Liver (tissue), 9 donors: Measurements from ENCODE around the gene RIT1. TPM values are rescaled to one million over a fixed set of nuclear protein-coding genes. Genes with fewer than 3 reads are reported as not detected.

Experiments
- DNase-seq: peaks from one replicate; pipeline ENCODE4 v3.0.0-alpha.2; 2017; ENCODE audit warnings: low spot score
- H3K27ac ChIP-seq, 2 donors: one replicate each; pipeline ENCODE4 v1.7.0; 2013; ENCODE audit warnings: inconsistent platforms in 2 of 2, low read length in 2 of 2, control low read depth in 1 of 2, low read depth in 1 of 2, mild to moderate bottlenecking in 1 of 2
- H3K27me3 ChIP-seq, 4 donors: one replicate each; pipeline versions ENCODE4 v1.6.1 to v1.7.0; 2013; ENCODE audit warnings: low read length in 3 of 4, inconsistent platforms in 1 of 4, mild to moderate bottlenecking in 1 of 4, moderate library complexity in 1 of 4; ENCODE audit not compliant: control insufficient read depth in 4 of 4, insufficient read depth in 4 of 4
- H3K36me3 ChIP-seq, 4 donors: one replicate each; pipeline versions ENCODE4 v1.6.1 to v1.7.0; 2013; ENCODE audit warnings: low read length in 3 of 4, mild to moderate bottlenecking in 3 of 4, low read depth in 1 of 4, moderate library complexity in 1 of 4; ENCODE audit not compliant: control insufficient read depth in 4 of 4, insufficient read depth in 3 of 4
- H3K4me1 ChIP-seq, 4 donors: one replicate each; pipeline versions ENCODE4 v1.6.1 to v1.7.0; 2013; ENCODE audit warnings: low read length in 3 of 4, mild to moderate bottlenecking in 3 of 4, moderate library complexity in 1 of 4; ENCODE audit not compliant: control insufficient read depth in 4 of 4, insufficient read depth in 4 of 4
- H3K4me3 ChIP-seq, 3 donors: one replicate each; pipeline versions ENCODE4 v1.6.1 to v1.7.0; 2013; ENCODE audit warnings: low read length in 3 of 3, control low read depth in 1 of 3, low read depth in 1 of 3, mild to moderate bottlenecking in 1 of 3
- H3K9ac ChIP-seq, 2 donors: one replicate each; pipeline ENCODE4 v1.7.0; 2013; ENCODE audit warnings: low read length in 2 of 2, mild to moderate bottlenecking in 2 of 2, moderate library complexity in 2 of 2, control low read depth in 1 of 2, low read depth in 1 of 2
- H3K9me3 ChIP-seq, 4 donors: one replicate each; pipeline versions ENCODE4 v1.6.1 to v1.7.0; 2013; ENCODE audit warnings: low read length in 3 of 4; ENCODE audit not compliant: control insufficient read depth in 4 of 4
- ATF3 ChIP-seq: IDR thresholded peaks from 2 replicates; pipeline ENCODE4 v1.6.1; 2016; ENCODE audit warnings: antibody characterized with exemption
- CTCF ChIP-seq: fragments of 150-350 bp; IDR thresholded peaks from 2 replicates; pipeline ENCODE4 v1.5.1; 2017; ENCODE audit warnings: improper control_type of control experiment, low read depth, low read length; ENCODE audit not compliant: missing input control
- EGR1 ChIP-seq, 2 donors: IDR thresholded peaks; 2 replicates each; pipeline ENCODE4 v1.6.1; 2016 to 2018; ENCODE audit warnings: antibody characterized with exemption in 2 of 2, low read depth in 2 of 2
- FOXA1 ChIP-seq: IDR thresholded peaks from 2 replicates; pipeline ENCODE4 v1.6.1; 2016; ENCODE audit warnings: antibody characterized with exemption
- GABPA ChIP-seq, 2 donors: IDR thresholded peaks in 1 of 2; conservative IDR thresholded peaks in 1 of 2; 2 replicates each; pipeline ENCODE4 v1.6.1; 2016; ENCODE audit warnings: antibody characterized with exemption in 2 of 2, mild to moderate bottlenecking in 1 of 2, moderate library complexity in 1 of 2
- HNF4A ChIP-seq, 2 donors: conservative IDR thresholded peaks; 2 replicates each; pipeline ENCODE4 v1.6.1; 2016; ENCODE audit warnings: antibody characterized with exemption in 2 of 2, mild to moderate bottlenecking in 2 of 2
- JUND ChIP-seq, 2 donors: IDR thresholded peaks; 2 replicates each; pipeline ENCODE4 v1.6.1; 2016; ENCODE audit warnings: antibody characterized with exemption in 2 of 2
- NR2F2 ChIP-seq: IDR thresholded peaks from 2 replicates; pipeline ENCODE4 v1.6.1; 2016; ENCODE audit warnings: antibody characterized with exemption
- RAD21 ChIP-seq, 2 donors: IDR thresholded peaks; 2 replicates each; pipeline ENCODE4 v1.6.1; 2016; ENCODE audit warnings: antibody characterized with exemption in 2 of 2, mild to moderate bottlenecking in 2 of 2
- REST ChIP-seq: IDR thresholded peaks from 2 replicates; pipeline ENCODE4 v1.6.1; 2016; ENCODE audit warnings: antibody characterized with exemption, mild to moderate bottlenecking
- RXRA ChIP-seq, 2 donors: IDR thresholded peaks; 2 replicates each; pipeline ENCODE4 v1.6.1; 2017 to 2018; ENCODE audit warnings: antibody characterized with exemption in 2 of 2, mild to moderate bottlenecking in 1 of 2
- YY1 ChIP-seq: IDR thresholded peaks from 2 replicates; pipeline ENCODE4 v1.6.1; 2016; ENCODE audit warnings: antibody characterized with exemption, mild to moderate bottlenecking
- ZBTB33 ChIP-seq: IDR thresholded peaks from 2 replicates; pipeline ENCODE4 v1.6.1; 2016; ENCODE audit warnings: antibody characterized with exemption
- WGBS: extraction: QIAGEN DNeasy Blood & Tissue Kit; methylation state at CpG from one replicate; pipeline ENCODE4 v1.1.7; 2013; 5-methylcytosine and 5-hydroxymethylcytosine counted together
- polyA plus RNA-seq, 2 donors: library from polyadenylated mRNA; stranded (reverse) in 1 of 2; unstranded in 1 of 2; fragments of 200-250 nt in 1 of 2; fragments of >200 nt in 1 of 2; fragmentation: Nextera tagmentation in 1 of 2; extraction: Ambion mirVana in 1 of 2; gene quantifications; one replicate each; pipeline versions ENCODE4 v1.2.1 to v1.2.3, GENCODE V29; 2013 to 2015
- total RNA-seq, 2 donors: library from RNA; depleted of rRNA; stranded (reverse); fragments of >200 nt; gene quantifications; one replicate each; pipeline ENCODE4 v1.2.3, GENCODE V29; 2014
- donor health status: healthy.
- donor health status: healthy.
- donor health status: healthy.
- donor health status: healthy.
- donor health status: healthy.

The RIT1 gene
- total and polyA plus RNA-seq, 4 donors, result 3.1 to 14.3 (median 8.1) TPM

GRCh38 chr1:155925506-155925905 is 14.4 kb upstream of the RIT1 start:
- no peak for TF ChIP-seq YY1
- no peak for TF ChIP-seq CTCF
- TF ChIP-seq JUND (IDR thresholded peaks at IDR 0.05), result no peak
- no peak for TF ChIP-seq RAD21 (IDR thresholded peaks at IDR 0.05)
- no peak for TF ChIP-seq FOXA1
- TF ChIP-seq GABPA (IDR thresholded peaks at IDR 0.05 in 1 of 2, conservative IDR thresholded peaks at IDR 0.05 in 1 of 2), result no peak
- TF ChIP-seq EGR1 (IDR thresholded peaks at IDR 0.05; ENCODE audit: low read depth in 2 of 2), result no peak
- no peak for TF ChIP-seq HNF4A (conservative IDR thresholded peaks at IDR 0.05)
- no peak for TF ChIP-seq REST
- no peak for TF ChIP-seq RXRA (IDR thresholded peaks at IDR 0.05)
- no peak for TF ChIP-seq NR2F2
- TF ChIP-seq ATF3, result no peak
- no peak for TF ChIP-seq ZBTB33
- Histone ChIP-seq H3K9me3 (no peaks in the 10 kb centered on the region), H3K4me1 (peaks cover 0 to 4% (median 2%) of the 10 kb centered on the region in 4 donors), H3K36me3 (peaks cover 34 to 77% (median 71%) of the 10 kb centered on the region in 4 donors), H3K27me3 (no peaks in the 10 kb centered on the region), H3K27ac (no peak overlapping the region), H3K4me3 (no peak overlapping the region), H3K9ac (no peak overlapping the region)
- no peak for DNase-seq
- whole genome bisulfite sequencing, result 80% methylated on average over 2 of the region's 2 CpGs

- no peaks in the 10 kb centered on the region for H3K27me3 ChIP-seq
- H3K9me3 ChIP-seq, result no peaks in the 10 kb centered on the region
- peaks cover 25 to 83% (median 74%) of the 10 kb centered on the region in 4 donors for H3K36me3 ChIP-seq
- H3K4me1 ChIP-seq, result no peaks in the 10 kb centered on the region
- DNase-seq, result no peak
- H3K4me3 ChIP-seq, result no peak overlapping the region
- no peak overlapping the region for H3K9ac ChIP-seq
- no peak overlapping the region for H3K27ac ChIP-seq
- WGBS, result 96% methylated on average over 3 of the region's 3 CpGs
- TF ChIP-seq ZBTB33 (no peak), JUND (IDR thresholded peaks at IDR 0.05) (no peak)
These were observed 9.6 kb upstream of the RIT1 start for GRCh38 chr1:155920717-155921116.
